ENCODE data around the gene BLACAT1.

BLACAT1 gene

DNA sequence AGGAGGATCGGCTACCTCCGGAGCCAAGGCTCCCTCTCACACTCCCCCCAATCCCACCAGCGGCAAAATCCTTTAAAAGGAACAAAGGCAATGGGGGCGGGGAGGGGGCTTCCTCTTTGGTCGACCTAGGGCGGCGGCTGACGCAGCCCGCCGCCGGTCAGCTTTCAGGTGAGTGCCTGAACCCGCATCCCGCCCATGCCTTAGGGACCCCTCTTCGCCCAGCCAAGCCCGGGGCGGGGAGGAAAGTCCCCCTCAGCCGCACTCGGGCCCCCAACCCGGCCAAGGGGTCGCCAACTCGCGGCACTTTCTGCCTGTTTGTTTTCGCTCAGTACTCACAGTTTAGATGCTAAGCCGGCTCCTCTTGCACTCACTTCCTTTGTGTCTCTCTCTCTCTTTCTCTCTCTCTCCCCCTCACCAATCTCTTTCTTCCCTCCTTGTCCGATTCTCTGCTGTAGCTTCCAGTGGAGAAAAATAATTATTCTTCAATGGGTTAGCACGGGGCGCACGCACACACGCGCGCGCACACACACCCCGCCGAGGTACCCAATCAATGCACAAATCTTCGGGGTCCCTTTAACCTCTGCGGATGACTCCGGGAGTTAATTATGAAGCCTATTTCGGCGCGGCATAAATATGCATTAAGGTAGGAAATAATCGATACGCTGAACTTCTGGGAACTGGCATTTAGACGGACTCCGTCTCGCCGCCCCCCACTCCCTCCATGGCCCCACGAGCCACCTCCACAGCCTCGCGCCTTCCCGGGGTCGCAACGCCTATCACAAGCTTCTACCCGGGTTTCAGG, at the start of gene BLACAT1:
TSS of gene BLACAT1 (minus strand) at position 465 of the 802 bp plus-strand sequence.
- no peaks in the 10 kb centered on the region for H3K9me3 ChIP-seq (ENCODE audit: insufficient read depth, low read length, severe bottlenecking)
- ATAC-seq (ENCODE audit: insufficient read depth, low read depth) = no peak
- no peak within 1 kb of the TSS for H3K9ac ChIP-seq (ENCODE audit: low read depth, low read length)
- no peaks in the 10 kb centered on the region for H3K36me3 ChIP-seq (ENCODE audit: insufficient read depth, low read length)
- H3K4me2 ChIP-seq (ENCODE audit: insufficient read depth, low read length) = no peak within 1 kb of the TSS
- no peak for TF ChIP-seq EZH2 (IDR thresholded peaks at IDR 0.05; ENCODE audit: borderline replicate concordance, low read depth, low read length, severe bottlenecking)
- TF ChIP-seq, protein P1, sequence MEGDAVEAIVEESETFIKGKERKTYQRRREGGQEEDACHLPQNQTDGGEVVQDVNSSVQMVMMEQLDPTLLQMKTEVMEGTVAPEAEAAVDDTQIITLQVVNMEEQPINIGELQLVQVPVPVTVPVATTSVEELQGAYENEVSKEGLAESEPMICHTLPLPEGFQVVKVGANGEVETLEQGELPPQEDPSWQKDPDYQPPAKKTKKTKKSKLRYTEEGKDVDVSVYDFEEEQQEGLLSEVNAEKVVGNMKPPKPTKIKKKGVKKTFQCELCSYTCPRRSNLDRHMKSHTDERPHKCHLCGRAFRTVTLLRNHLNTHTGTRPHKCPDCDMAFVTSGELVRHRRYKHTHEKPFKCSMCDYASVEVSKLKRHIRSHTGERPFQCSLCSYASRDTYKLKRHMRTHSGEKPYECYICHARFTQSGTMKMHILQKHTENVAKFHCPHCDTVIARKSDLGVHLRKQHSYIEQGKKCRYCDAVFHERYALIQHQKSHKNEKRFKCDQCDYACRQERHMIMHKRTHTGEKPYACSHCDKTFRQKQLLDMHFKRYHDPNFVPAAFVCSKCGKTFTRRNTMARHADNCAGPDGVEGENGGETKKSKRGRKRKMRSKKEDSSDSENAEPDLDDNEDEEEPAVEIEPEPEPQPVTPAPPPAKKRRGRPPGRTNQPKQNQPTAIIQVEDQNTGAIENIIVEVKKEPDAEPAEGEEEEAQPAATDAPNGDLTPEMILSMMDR (IDR thresholded peaks at IDR 0.05; ENCODE audit: borderline replicate concordance, extremely low read depth, low read length, poor library complexity, severe bottlenecking) = no peak
- H3K4me1 ChIP-seq (ENCODE audit: insufficient read depth, low read length) = no peaks in the 10 kb centered on the region
- no peaks in the 10 kb centered on the region for H3K79me2 ChIP-seq (ENCODE audit: insufficient read depth, low read length)
- peaks cover 17% of the 10 kb centered on the region for H3K27me3 ChIP-seq (ENCODE audit: insufficient read depth, low read length, poor library complexity)
- H4K20me1 ChIP-seq (ENCODE audit: insufficient read depth, low read length) = peaks cover 8% of the 10 kb centered on the region
- no peak within 1 kb of the TSS for H3K4me3 ChIP-seq (ENCODE audit: low read depth in 1 of 2, low read length in 2 of 2)
- no peak within 1 kb of the TSS for H3K27ac ChIP-seq (ENCODE audit: low read length)
- H2AFZ ChIP-seq (ENCODE audit: low read depth, low read length) = no peak within 1 kb of the TSS
- no peak for DNase-seq

DNA sequence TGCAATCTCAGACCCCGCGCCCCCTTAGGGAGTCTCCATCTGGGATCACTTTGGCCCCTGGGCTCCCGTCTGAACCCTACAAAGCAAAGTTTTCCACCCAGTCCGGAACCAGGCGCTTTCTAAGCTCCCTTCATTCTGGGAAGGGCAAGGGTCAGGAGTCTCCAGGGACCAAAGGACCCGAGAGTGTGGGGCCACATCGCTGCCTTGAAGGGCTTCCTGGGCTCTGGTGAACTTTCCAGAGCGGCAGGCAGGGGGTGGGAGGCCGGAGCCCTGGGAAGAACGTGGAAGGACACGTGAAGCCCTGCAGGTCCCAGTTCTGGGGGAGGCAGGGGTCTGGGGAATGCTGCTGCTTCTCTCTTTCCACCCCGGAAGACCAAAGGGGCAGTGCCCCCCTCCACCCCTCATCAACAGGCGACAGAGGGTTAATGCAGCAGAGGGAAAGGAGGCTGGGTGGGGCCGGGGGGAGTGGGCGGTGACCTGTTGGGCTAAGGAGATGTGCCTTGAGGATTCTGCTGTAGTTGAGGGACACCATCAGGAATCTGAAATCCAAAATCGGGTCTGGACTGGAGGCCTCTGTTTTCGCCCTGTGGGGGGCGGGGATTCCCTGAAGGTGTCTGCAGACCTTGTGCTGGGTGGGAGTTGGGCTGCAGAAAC, 49.4 kb upstream of the BLACAT1 start:
- TF ChIP-seq, protein P1 (IDR thresholded peaks at IDR 0.05; ENCODE audit: borderline replicate concordance, extremely low read depth, low read length, poor library complexity, severe bottlenecking) = no peak
- TF ChIP-seq EZH2 (IDR thresholded peaks at IDR 0.05; ENCODE audit: borderline replicate concordance, low read depth, low read length, severe bottlenecking) = peak; percentile 65
- H3K9ac ChIP-seq (ENCODE audit: low read depth, low read length) = peak overlapping the region; percentile 48
- no peaks in the 10 kb centered on the region for H3K79me2 ChIP-seq (ENCODE audit: insufficient read depth, low read length)
- peak; percentile 4; the same call in 1 of the 3 replicates for ATAC-seq (ENCODE audit: insufficient read depth, low read depth)
- H4K20me1 ChIP-seq (ENCODE audit: insufficient read depth, low read length) = peaks cover 9% of the 10 kb centered on the region
- no peaks in the 10 kb centered on the region for H3K36me3 ChIP-seq (ENCODE audit: insufficient read depth, low read length)
- H2AFZ ChIP-seq (ENCODE audit: low read depth, low read length) = peak overlapping the region; percentile 80
- peaks cover 22% of the 10 kb centered on the region for H3K4me1 ChIP-seq (ENCODE audit: insufficient read depth, low read length)
- H3K27ac ChIP-seq (ENCODE audit: low read length) = no peak overlapping the region; the same call in 1 of the 2 replicates
- peak overlapping the region; percentile 89 for H3K4me2 ChIP-seq (ENCODE audit: insufficient read depth, low read length)
- H3K4me3 ChIP-seq (ENCODE audit: low read depth in 1 of 2, low read length in 2 of 2) = peak overlapping the region; percentile 20 to 54; a peak in 3 of 4 replicates
- H3K27me3 ChIP-seq (ENCODE audit: insufficient read depth, low read length, poor library complexity) = peaks cover 24% of the 10 kb centered on the region
- DNase-seq = peak; percentile 25
- no peaks in the 10 kb centered on the region for H3K9me3 ChIP-seq (ENCODE audit: insufficient read depth, low read length, severe bottlenecking)

DNA sequence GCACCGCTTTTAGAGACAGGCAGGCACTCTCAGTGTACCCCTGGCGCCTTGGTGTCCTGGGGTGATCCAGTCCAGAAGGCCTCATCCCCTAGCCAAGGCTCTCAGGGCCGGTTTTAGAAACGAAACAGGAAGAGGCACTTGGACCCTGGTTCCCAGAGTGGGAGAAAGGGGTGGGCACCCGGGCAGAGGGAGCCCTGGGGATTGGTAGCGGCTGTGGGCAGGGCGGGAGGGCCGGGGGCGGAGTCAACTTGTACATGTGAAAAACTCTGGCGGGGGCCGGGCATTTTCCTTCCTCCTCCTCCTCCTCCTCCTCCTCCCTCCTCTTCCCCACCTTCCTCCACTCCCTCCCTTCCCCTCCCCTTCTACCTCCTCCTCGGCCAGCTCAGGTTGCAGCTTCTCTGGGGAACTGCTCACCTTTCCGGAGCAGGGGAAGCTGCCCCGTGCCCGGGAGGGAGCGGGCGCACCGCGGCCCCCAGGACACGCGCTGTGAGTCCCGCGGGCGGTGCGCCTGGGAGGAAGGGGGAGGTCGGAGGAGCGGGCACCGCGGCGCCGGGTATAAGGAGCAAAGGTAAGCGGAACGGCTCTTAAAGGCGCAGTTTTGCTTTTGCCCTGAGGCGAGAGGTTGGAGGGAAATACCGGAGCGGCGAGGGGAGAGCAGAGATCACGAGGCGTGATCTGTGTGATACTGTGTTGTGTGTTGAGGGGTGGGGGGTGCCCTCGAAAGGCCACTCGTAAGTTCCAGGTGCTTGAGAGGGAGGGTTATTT, 48.6 kb upstream of the BLACAT1 start, which contains the start of gene CDK18:
TSS of gene CDK18 (plus strand) at position 359 of the 765 bp plus-strand sequence. CDS start 18,499 bp downstream, outside the sequence.
- peak within 1 kb of the TSS; percentile 89 for H3K4me2 ChIP-seq (ENCODE audit: insufficient read depth, low read length)
- no peaks in the 10 kb centered on the region for H3K9me3 ChIP-seq (ENCODE audit: insufficient read depth, low read length, severe bottlenecking)
- H3K79me2 ChIP-seq (ENCODE audit: insufficient read depth, low read length) = no peaks in the 10 kb centered on the region
- ATAC-seq (ENCODE audit: insufficient read depth, low read depth) = peak; percentile 90
- peak within 1 kb of the TSS; percentile 48 for H3K9ac ChIP-seq (ENCODE audit: low read depth, low read length)
- H3K27ac ChIP-seq (ENCODE audit: low read length) = peak within 1 kb of the TSS; percentile 11; the same call in 1 of the 2 replicates
- H3K4me3 ChIP-seq (ENCODE audit: low read depth in 1 of 2, low read length in 2 of 2) = peak within 1 kb of the TSS; percentile 20 to 54; a peak in 3 of 4 replicates
- DNase-seq = peak; percentile 81
- H3K36me3 ChIP-seq (ENCODE audit: insufficient read depth, low read length) = no peaks in the 10 kb centered on the region
- H4K20me1 ChIP-seq (ENCODE audit: insufficient read depth, low read length) = peaks cover 9% of the 10 kb centered on the region
- H3K27me3 ChIP-seq (ENCODE audit: insufficient read depth, low read length, poor library complexity) = peaks cover 24% of the 10 kb centered on the region
- TF ChIP-seq EZH2 (IDR thresholded peaks at IDR 0.05; ENCODE audit: borderline replicate concordance, low read depth, low read length, severe bottlenecking) = peak; percentile 76
- TF ChIP-seq, protein P1 (IDR thresholded peaks at IDR 0.05; ENCODE audit: borderline replicate concordance, extremely low read depth, low read length, poor library complexity, severe bottlenecking) = no peak
- peaks cover 22% of the 10 kb centered on the region for H3K4me1 ChIP-seq (ENCODE audit: insufficient read depth, low read length)
- peak within 1 kb of the TSS; percentile 80 for H2AFZ ChIP-seq (ENCODE audit: low read depth, low read length)
